Fibroblast of lung (primary cell): ENCODE data around the gene N4BP2L2.

Experiments used
- EZH2 ChIP-seq: IDR thresholded peaks from 2 replicates; pipeline ENCODE4 v1.5.1; 2012; ENCODE audit warnings: low read length, control low read depth, mild to moderate bottlenecking; ENCODE audit errors: missing control alignments
- TF ChIP-seq, protein P1 (sequence below), 2 donors: IDR thresholded peaks in 1 of 2; conservative IDR thresholded peaks in 1 of 2; 1 replicate in 1 of 2; 2 replicates in 1 of 2; pipeline ENCODE4 v1.5.1; 2011 to 2012; ENCODE audit warnings: low read length in 2 of 2, control low read depth in 1 of 2, inconsistent platforms in 1 of 2, low read depth in 1 of 2, mild to moderate bottlenecking in 1 of 2

DNA sequence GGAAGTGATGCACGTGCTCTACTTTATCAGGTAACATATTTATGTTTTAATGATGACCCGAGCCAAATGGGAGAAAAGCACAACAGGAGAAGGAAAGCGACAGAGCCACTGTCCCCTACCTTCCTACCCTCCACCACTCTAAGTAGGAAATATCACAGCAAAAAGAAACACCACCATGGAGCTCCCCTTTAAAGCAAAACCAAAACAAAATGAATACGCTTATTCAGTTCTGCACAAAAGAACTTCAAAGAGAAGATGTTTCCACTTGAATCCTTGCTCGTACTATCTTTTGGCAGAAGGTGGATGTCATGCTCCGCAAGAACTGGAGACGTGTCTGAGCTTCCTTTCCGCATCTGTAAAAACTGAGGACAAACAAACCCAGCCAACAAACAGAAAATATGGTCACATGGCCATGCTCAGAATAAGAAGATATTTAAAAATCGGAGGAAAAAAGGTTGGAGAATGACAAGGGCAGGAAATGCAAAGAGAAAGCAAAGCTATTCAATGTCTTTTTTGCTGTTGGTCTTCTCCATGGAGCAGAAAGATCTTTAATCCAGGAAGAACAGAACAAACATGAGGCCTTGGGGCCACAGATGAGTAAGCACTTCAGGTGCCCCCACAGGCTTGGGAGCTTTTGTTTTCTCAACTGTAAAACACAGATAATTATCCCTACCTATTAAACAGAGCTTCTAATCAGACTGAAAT is 130.1 kb downstream of the N4BP2L2 start:
- TF ChIP-seq EZH2: no peak
- TF ChIP-seq, protein P1, sequence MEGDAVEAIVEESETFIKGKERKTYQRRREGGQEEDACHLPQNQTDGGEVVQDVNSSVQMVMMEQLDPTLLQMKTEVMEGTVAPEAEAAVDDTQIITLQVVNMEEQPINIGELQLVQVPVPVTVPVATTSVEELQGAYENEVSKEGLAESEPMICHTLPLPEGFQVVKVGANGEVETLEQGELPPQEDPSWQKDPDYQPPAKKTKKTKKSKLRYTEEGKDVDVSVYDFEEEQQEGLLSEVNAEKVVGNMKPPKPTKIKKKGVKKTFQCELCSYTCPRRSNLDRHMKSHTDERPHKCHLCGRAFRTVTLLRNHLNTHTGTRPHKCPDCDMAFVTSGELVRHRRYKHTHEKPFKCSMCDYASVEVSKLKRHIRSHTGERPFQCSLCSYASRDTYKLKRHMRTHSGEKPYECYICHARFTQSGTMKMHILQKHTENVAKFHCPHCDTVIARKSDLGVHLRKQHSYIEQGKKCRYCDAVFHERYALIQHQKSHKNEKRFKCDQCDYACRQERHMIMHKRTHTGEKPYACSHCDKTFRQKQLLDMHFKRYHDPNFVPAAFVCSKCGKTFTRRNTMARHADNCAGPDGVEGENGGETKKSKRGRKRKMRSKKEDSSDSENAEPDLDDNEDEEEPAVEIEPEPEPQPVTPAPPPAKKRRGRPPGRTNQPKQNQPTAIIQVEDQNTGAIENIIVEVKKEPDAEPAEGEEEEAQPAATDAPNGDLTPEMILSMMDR (conservative IDR thresholded peaks at IDR 0.05 in 1 of 2, IDR thresholded peaks at IDR 0.05 in 1 of 2; ENCODE audit: low read depth in 1 of 2, low read length in 2 of 2): no peak
